HepG2 (cell line): ENCODE results near the gene DSCAM. TPM values are rescaled to one million over a fixed set of nuclear protein-coding genes. Genes with fewer than 3 reads are reported as not detected.

ENCODE experiments used
- ATAC-seq: fragments of 200-7000 bp; cut with Tn5 transposase; 3 replicates; pipeline ENCODE4 v1.9.1; 2020; ENCODE audit warnings: mild to moderate bottlenecking, moderate library complexity
- BruUV-seq: library from RNA; stranded (reverse); fragments of 400-500 nt; replicated peaks from 2 replicates; lab custom pipeline; 2021; lab: Mats Ljungman, UMichigan
- CTCF ChIA-PET: fragments of 300-600 bp; formaldehyde crosslinking; extraction: SDS; loops from one replicate; lab custom pipeline; 2021; ENCODE audit warnings: low total read pairs, inconsistent platforms, low intra/inter-chr PET ratio; lab: Yijun Ruan, JAX
- POLR2A ChIA-PET: fragments of 350-600 bp; sonication (Branson Sonifier 250); formaldehyde crosslinking; loops from one replicate; lab custom pipeline; 2020; ENCODE audit warnings: antibody characterized with exemption, inconsistent platforms; lab: Yijun Ruan, JAX
- DNase-seq: peaks from one replicate; pipeline ENCODE4 v3.0.0-alpha.2; 2015; ENCODE audit warnings: low spot score
- FAIRE-seq: peaks from 3 replicates; lab custom pipeline; 2011; peaks lifted over from hg19 to GRCh38; lab: Jason Lieb, UNC
- H2AFZ ChIP-seq: one replicate; pipeline ENCODE4 v1.6.1; 2011; ENCODE audit warnings: low read length, inconsistent platforms
- H3K27ac ChIP-seq: fragments of 300-600 bp; 3 replicates; pipeline ENCODE4 v1.8.0; 2011; ENCODE audit warnings: mixed run types, mild to moderate bottlenecking, mixed read lengths, low read length, inconsistent platforms; ENCODE audit not compliant: insufficient read depth; ENCODE audit errors: extremely low read length
- H3K27me3 ChIP-seq, 2 experiments: fragments of 200-600 bp in 1 of 2; 2 replicates in 1 of 2; 3 replicates in 1 of 2; pipeline versions ENCODE4 v1.6.0 to v1.8.0; 2011; ENCODE audit warnings: low read length in 2 of 2, mild to moderate bottlenecking in 2 of 2, moderate library complexity in 2 of 2, inconsistent platforms in 1 of 2; ENCODE audit not compliant: insufficient read depth in 2 of 2, control insufficient read depth in 1 of 2
- H3K36me3 ChIP-seq, 2 experiments: fragments of 200-600 bp in 1 of 2; replicated peaks in 1 of 2; 2 replicates in 1 of 2; 3 replicates in 1 of 2; pipeline versions ENCODE4 v1.5.1 to v1.8.0; 2011; ENCODE audit warnings: low read length in 2 of 2, inconsistent platforms in 1 of 2; ENCODE audit not compliant: insufficient read depth in 2 of 2, control insufficient read depth in 1 of 2
- H3K4me1 ChIP-seq: 2 replicates; pipeline ENCODE4 v1.5.1; 2012; ENCODE audit warnings: low read length, inconsistent platforms; ENCODE audit not compliant: insufficient read depth
- H3K4me2 ChIP-seq: 2 replicates; pipeline ENCODE4 v1.6.0; 2011; ENCODE audit warnings: low read depth, low read length, inconsistent platforms
- H3K4me3 ChIP-seq, 3 experiments: fragments of 200-600 bp in 1 of 3; sonication (generic), shearing (Covaris generic) in 1 of 3; replicated peaks in 1 of 3; 2 replicates each; pipeline ENCODE4 v1.5.1; 2011 to 2016; ENCODE audit warnings: low read length in 3 of 3, inconsistent platforms in 2 of 3, low read depth in 2 of 3, mild to moderate bottlenecking in 2 of 3, control low read depth in 1 of 3, mixed read lengths in 1 of 3; ENCODE audit not compliant: insufficient read depth in 1 of 3
- H3K79me2 ChIP-seq: one replicate; pipeline ENCODE4 v1.6.1; 2011; ENCODE audit warnings: low read length, inconsistent platforms; ENCODE audit not compliant: insufficient read depth
- H3K9ac ChIP-seq: 2 replicates; pipeline ENCODE4 v1.6.0; 2011; ENCODE audit warnings: mild to moderate bottlenecking, low read depth, low read length, inconsistent platforms; ENCODE audit not compliant: insufficient read depth
- H3K9me3 ChIP-seq: 2 replicates; pipeline ENCODE4 v1.5.1; 2012; ENCODE audit warnings: mild to moderate bottlenecking, low read length
- H4K20me1 ChIP-seq: 2 replicates; pipeline ENCODE4 v1.6.0; 2011; ENCODE audit warnings: inconsistent platforms, mild to moderate bottlenecking, low read length, moderate library complexity; ENCODE audit not compliant: insufficient read depth
- GFI1 ChIP-seq: sonication (generic); formaldehyde crosslinking; IDR thresholded peaks from 2 replicates; pipeline ENCODE4 v1.5.0; 2020; ENCODE audit warnings: missing genetic modification reagents, mild to moderate bottlenecking, borderline replicate concordance
- NFRKB ChIP-seq: fragments of 450-650 bp; IDR thresholded peaks from 2 replicates; pipeline ENCODE4 v1.6.1; 2017
- PITX1 ChIP-seq: sonication (generic); formaldehyde crosslinking; IDR thresholded peaks from 2 replicates; pipeline ENCODE4 v1.5.1; 2020; ENCODE audit warnings: mild to moderate bottlenecking, missing genetic modification reagents
- ZBTB7A ChIP-seq: sonication (generic); formaldehyde crosslinking; IDR thresholded peaks from 2 replicates; pipeline ENCODE4 v1.8.0; 2022; ENCODE audit warnings: mild to moderate bottlenecking, missing genetic modification reagents
- ZNF382 ChIP-seq: sonication (generic); formaldehyde crosslinking; IDR thresholded peaks from 2 replicates; pipeline ENCODE4 v1.5.0; 2020; ENCODE audit warnings: missing genetic modification reagents, mild to moderate bottlenecking, borderline replicate concordance
- ZNF546 ChIP-seq: sonication (generic); formaldehyde crosslinking; conservative IDR thresholded peaks from 2 replicates; pipeline ENCODE4 v1.8.1; 2023; ENCODE audit warnings: mild to moderate bottlenecking, missing genetic modification reagents
- ZNF775 ChIP-seq: sonication (generic); formaldehyde crosslinking; IDR thresholded peaks from 2 replicates; pipeline ENCODE4 v1.4.0; 2020; ENCODE audit warnings: missing genetic modification reagents, mild to moderate bottlenecking, moderate library complexity, borderline replicate concordance
- ZNF841 ChIP-seq: sonication (generic); formaldehyde crosslinking; IDR thresholded peaks from 2 replicates; pipeline ENCODE4 v1.8.1; 2023; ENCODE audit warnings: missing genetic modification reagents, borderline replicate concordance
- WGBS: methylation state at CpG from one replicate; pipeline ENCODE4 v1.1.6; 2017; ENCODE audit warnings: low lambda C conversion rate; 5-methylcytosine and 5-hydroxymethylcytosine counted together
- in situ Hi-C: cut with HindIII; loops from 2 replicates; pipeline ENCODE4 v1.10.0; 2017; ENCODE audit warnings: low pct_unique_long_range_greater_than_20kb; ENCODE audit not compliant: extremely low pct_ligation_motif_present
- intact Hi-C: fragments of 100-400 bp; cut with micrococcal nuclease; formaldehyde crosslinking; loops from one replicate; pipeline ENCODE4 v1.10.0; 2022; ENCODE audit not compliant: unreplicated experiment
- polyA plus RNA-seq, 8 experiments: library from polyadenylated mRNA; depleted of rRNA in 3 of 8; stranded (reverse) in 7 of 8; unstranded in 1 of 8; fragments of >200 nt; fragmentation: Illumina TruSeq in 4 of 8; extraction: Trizol in 4 of 8; gene quantifications; 2 replicates each; pipeline versions ENCODE4 v1.2.1 to v1.2.3, GENCODE V29; 2011 to 2016; ENCODE audit warnings: low read depth in 4 of 8, missing spikeins in 1 of 8, mixed read lengths in 1 of 8; ENCODE audit not compliant: insufficient read depth in 1 of 8
- total RNA-seq, 5 experiments: library from RNA; depleted of rRNA; stranded (reverse); fragments of >200 nt; fragmentation: Illumina TruSeq; extraction: Trizol; gene quantifications; 2 replicates each; pipeline ENCODE4 v1.2.3, GENCODE V29; 2016; ENCODE audit warnings: low read depth in 1 of 5
- TF ChIP-seq, protein P1 (sequence below): sonication (generic); formaldehyde crosslinking; IDR thresholded peaks from 2 replicates; pipeline ENCODE4 v1.5.1; 2020; ENCODE audit warnings: missing genetic modification reagents, mild to moderate bottlenecking, borderline replicate concordance
- TF ChIP-seq, protein P2 (sequence below): sonication (generic); formaldehyde crosslinking; IDR thresholded peaks from 2 replicates; pipeline ENCODE4 v1.5.0; 2020; ENCODE audit warnings: missing genetic modification reagents
- TF ChIP-seq, protein P3 (sequence below): sonication (generic); formaldehyde crosslinking; IDR thresholded peaks from 2 replicates; pipeline ENCODE4 v1.4.0; 2020; ENCODE audit warnings: mild to moderate bottlenecking, missing genetic modification reagents
- TF ChIP-seq, protein P4 (sequence below): IDR thresholded peaks from 2 replicates; pipeline ENCODE4 v1.6.1; 2016; ENCODE audit warnings: low read depth, borderline replicate concordance
- TF ChIP-seq, protein P5 (sequence below): sonication (generic); formaldehyde crosslinking; IDR thresholded peaks from 2 replicates; pipeline ENCODE4 v1.4.0; 2020; ENCODE audit warnings: missing genetic modification reagents
- TF ChIP-seq, protein P6 (sequence below): sonication (generic); formaldehyde crosslinking; IDR thresholded peaks from 2 replicates; pipeline ENCODE4 v1.5.1; 2020; ENCODE audit warnings: mild to moderate bottlenecking, moderate library complexity, missing genetic modification reagents

The DSCAM gene
- total and polyA plus RNA-seq, 2 of the 13 experiments (the other 11 are each of a cell fraction or from before 2014, with no cell fraction given): not detected

DNA sequence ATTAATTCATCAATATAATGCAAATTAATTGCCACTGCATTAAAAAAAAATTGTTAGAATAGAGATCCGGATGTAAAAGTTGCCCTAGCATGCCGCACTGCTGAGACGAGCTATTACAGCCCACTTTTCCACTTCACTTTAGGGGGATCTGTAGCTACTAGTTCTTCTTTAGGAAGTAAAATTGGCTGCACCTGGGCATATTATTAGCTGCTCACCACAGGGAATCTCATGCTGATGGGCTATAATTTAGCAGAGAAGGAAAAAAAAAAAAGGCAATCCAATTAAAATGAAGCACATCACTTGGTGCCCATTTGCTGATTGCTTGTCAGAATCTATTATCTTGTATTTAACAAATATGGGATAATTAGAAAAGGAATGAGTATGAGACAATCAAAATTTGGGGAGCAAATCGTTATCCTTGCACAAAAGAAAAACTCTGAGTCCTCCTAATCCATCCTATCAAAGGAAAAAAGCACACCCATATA, 233.4 kb downstream of the DSCAM start:
- DNase-seq (no peak), ATAC-seq (no peak), FAIRE-seq (no peak)
- CTCF ChIA-PET: no interaction called here
- no TSS peak for BruUV-seq
- Histone ChIP-seq H3K4me1 (no peaks in the 10 kb centered on the region), H3K27ac (no peak overlapping the region), H3K4me3 (no peak overlapping the region), H3K9ac (no peak overlapping the region), H3K36me3 (no peaks in the 10 kb centered on the region), H3K4me2 (no peak overlapping the region), H3K79me2 (no peaks in the 10 kb centered on the region), H2AFZ (no peak overlapping the region), H3K9me3 (peaks cover 90% of the 10 kb centered on the region), H3K27me3 (no peaks in the 10 kb centered on the region), H4K20me1 (no peaks in the 10 kb centered on the region)
- 16% methylated on average over 4 of the region's 4 CpGs for WGBS
- in situ Hi-C loops: no loop called here
- POLR2A ChIA-PET: no interaction called here
- intact Hi-C loops: no loop called here
- no peak for TF ChIP-seq PITX1 (CRISPR knock-in tag)
- no peak for TF ChIP-seq GFI1 (CRISPR knock-in tag)
- TF ChIP-seq, protein P1, sequence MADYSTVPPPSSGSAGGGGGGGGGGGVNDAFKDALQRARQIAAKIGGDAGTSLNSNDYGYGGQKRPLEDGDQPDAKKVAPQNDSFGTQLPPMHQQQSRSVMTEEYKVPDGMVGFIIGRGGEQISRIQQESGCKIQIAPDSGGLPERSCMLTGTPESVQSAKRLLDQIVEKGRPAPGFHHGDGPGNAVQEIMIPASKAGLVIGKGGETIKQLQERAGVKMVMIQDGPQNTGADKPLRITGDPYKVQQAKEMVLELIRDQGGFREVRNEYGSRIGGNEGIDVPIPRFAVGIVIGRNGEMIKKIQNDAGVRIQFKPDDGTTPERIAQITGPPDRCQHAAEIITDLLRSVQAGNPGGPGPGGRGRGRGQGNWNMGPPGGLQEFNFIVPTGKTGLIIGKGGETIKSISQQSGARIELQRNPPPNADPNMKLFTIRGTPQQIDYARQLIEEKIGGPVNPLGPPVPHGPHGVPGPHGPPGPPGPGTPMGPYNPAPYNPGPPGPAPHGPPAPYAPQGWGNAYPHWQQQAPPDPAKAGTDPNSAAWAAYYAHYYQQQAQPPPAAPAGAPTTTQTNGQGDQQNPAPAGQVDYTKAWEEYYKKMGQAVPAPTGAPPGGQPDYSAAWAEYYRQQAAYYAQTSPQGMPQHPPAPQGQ (CRISPR knock-in tag): no peak
- TF ChIP-seq ZNF775 (CRISPR knock-in tag): no peak
- TF ChIP-seq, protein P2, sequence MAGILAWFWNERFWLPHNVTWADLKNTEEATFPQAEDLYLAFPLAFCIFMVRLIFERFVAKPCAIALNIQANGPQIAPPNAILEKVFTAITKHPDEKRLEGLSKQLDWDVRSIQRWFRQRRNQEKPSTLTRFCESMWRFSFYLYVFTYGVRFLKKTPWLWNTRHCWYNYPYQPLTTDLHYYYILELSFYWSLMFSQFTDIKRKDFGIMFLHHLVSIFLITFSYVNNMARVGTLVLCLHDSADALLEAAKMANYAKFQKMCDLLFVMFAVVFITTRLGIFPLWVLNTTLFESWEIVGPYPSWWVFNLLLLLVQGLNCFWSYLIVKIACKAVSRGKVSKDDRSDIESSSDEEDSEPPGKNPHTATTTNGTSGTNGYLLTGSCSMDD (CRISPR knock-in tag): no peak
- TF ChIP-seq, protein P3, sequence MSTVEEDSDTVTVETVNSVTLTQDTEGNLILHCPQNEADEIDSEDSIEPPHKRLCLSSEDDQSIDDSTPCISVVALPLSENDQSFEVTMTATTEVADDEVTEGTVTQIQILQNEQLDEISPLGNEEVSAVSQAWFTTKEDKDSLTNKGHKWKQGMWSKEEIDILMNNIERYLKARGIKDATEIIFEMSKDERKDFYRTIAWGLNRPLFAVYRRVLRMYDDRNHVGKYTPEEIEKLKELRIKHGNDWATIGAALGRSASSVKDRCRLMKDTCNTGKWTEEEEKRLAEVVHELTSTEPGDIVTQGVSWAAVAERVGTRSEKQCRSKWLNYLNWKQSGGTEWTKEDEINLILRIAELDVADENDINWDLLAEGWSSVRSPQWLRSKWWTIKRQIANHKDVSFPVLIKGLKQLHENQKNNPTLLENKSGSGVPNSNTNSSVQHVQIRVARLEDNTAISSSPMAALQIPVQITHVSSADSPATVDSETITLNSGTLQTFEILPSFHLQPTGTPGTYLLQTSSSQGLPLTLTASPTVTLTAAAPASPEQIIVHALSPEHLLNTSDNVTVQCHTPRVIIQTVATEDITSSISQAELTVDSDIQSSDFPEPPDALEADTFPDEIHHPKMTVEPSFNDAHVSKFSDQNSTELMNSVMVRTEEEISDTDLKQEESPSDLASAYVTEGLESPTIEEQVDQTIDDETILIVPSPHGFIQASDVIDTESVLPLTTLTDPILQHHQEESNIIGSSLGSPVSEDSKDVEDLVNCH (CRISPR knock-in tag): no peak
- TF ChIP-seq ZNF546: no peak
- TF ChIP-seq ZBTB7A (CRISPR knock-in tag): no peak
- TF ChIP-seq ZNF382 (CRISPR knock-in tag): no peak
- TF ChIP-seq, protein P4, sequence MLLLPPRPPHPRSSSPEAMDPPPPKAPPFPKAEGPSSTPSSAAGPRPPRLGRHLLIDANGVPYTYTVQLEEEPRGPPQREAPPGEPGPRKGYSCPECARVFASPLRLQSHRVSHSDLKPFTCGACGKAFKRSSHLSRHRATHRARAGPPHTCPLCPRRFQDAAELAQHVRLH (CRISPR knock-in tag): no peak
- TF ChIP-seq, protein P5, sequence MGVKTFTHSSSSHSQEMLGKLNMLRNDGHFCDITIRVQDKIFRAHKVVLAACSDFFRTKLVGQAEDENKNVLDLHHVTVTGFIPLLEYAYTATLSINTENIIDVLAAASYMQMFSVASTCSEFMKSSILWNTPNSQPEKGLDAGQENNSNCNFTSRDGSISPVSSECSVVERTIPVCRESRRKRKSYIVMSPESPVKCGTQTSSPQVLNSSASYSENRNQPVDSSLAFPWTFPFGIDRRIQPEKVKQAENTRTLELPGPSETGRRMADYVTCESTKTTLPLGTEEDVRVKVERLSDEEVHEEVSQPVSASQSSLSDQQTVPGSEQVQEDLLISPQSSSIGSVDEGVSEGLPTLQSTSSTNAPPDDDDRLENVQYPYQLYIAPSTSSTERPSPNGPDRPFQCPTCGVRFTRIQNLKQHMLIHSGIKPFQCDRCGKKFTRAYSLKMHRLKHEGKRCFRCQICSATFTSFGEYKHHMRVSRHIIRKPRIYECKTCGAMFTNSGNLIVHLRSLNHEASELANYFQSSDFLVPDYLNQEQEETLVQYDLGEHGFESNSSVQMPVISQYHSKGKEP (CRISPR knock-in tag): no peak
- TF ChIP-seq NFRKB: no peak
- no peak for TF ChIP-seq ZNF841 (CRISPR knock-in tag)
- TF ChIP-seq, protein P6, sequence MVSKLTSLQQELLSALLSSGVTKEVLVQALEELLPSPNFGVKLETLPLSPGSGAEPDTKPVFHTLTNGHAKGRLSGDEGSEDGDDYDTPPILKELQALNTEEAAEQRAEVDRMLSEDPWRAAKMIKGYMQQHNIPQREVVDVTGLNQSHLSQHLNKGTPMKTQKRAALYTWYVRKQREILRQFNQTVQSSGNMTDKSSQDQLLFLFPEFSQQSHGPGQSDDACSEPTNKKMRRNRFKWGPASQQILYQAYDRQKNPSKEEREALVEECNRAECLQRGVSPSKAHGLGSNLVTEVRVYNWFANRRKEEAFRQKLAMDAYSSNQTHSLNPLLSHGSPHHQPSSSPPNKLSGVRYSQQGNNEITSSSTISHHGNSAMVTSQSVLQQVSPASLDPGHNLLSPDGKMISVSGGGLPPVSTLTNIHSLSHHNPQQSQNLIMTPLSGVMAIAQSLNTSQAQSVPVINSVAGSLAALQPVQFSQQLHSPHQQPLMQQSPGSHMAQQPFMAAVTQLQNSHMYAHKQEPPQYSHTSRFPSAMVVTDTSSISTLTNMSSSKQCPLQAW: no peak
